Measurements from ENCODE around the gene TNF. TPM values are rescaled to one million over a fixed set of nuclear protein-coding genes. Genes with fewer than 3 reads are reported as not detected.
A peak's percentile ranks its signal among the peaks of the same experiment; 100 is the strongest.

The TNF gene
- total RNA-seq, 1 experiment from 2014 or later, result not detected

DNA sequence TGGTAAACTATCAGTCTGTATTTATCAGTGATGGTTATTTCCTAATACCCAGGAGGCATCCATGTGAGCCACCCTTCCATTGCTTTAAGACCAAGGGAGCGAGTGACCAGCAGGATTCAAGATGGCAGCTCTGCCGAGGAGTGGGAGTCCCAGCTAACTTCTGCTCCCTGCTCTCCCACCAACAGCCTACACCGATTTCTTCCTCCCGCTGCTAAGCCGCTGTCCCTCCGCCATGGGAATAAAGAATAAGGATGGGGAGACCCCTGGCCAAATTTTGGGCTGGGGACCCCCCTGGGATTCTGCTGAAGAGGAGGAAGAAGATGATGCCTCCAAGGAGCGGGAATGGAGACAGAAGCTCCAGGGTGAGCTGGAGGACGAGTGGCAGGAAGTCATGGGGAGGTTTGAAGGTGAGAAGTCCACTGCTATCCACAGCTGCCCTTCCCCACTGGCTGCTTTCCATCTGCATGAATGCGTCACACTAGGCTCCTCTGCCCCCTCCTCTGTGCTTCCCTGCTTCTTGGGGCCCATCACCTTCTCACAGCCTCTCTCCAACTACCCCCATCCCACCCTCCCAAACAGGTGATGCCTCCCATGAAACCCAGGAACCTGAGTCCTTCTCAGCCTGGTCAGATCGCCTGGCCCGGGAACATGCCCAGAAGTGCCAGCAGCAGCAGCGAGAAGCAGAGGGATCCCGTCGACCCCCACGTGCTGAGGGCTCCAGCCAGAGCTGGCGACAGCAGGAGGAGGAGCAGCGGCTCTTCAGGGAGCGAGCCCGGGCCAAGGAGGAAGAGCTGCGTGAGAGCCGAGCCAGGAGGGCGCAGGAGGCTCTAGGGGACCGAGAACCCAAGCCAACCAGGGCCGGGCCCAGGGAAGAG is 17.7 kb upstream of the TNF start:
- DNase-seq, result no peak
- H3K36me3 ChIP-seq (ENCODE audit: low read depth, low read length), result peaks cover 22% of the 10 kb centered on the region
- no peak overlapping the region for H3K4me2 ChIP-seq (ENCODE audit: low read length)
- H3K9me2 ChIP-seq (replicated peaks; ENCODE audit: low read length), result no peaks in the 10 kb centered on the region
- H3K4me3 ChIP-seq (ENCODE audit: low read length), result no peak overlapping the region
- H3F3A ChIP-seq (ENCODE audit: low read length, unreplicated experiment), result no peaks in the 10 kb centered on the region
- ChIA-PET CTCF (no interaction called here), POLR2A (ENCODE audit: unreplicated experiment) (no interaction called here)
- H3K9ac ChIP-seq (ENCODE audit: low read length), result no peak overlapping the region
- no peaks in the 10 kb centered on the region for H3K27me3 ChIP-seq (ENCODE audit: low read length)
- TSS peak; percentile 33 for BruUV-seq (replicated peaks)
- H4K20me1 ChIP-seq (ENCODE audit: low read length), result no peaks in the 10 kb centered on the region
- intact Hi-C loops (cut with micrococcal nuclease), result no loop called here
- TF ChIP-seq, protein P1, sequence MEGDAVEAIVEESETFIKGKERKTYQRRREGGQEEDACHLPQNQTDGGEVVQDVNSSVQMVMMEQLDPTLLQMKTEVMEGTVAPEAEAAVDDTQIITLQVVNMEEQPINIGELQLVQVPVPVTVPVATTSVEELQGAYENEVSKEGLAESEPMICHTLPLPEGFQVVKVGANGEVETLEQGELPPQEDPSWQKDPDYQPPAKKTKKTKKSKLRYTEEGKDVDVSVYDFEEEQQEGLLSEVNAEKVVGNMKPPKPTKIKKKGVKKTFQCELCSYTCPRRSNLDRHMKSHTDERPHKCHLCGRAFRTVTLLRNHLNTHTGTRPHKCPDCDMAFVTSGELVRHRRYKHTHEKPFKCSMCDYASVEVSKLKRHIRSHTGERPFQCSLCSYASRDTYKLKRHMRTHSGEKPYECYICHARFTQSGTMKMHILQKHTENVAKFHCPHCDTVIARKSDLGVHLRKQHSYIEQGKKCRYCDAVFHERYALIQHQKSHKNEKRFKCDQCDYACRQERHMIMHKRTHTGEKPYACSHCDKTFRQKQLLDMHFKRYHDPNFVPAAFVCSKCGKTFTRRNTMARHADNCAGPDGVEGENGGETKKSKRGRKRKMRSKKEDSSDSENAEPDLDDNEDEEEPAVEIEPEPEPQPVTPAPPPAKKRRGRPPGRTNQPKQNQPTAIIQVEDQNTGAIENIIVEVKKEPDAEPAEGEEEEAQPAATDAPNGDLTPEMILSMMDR (conservative IDR thresholded peaks at IDR 0.05; ENCODE audit: low read depth, low read length), result no peak
- TF ChIP-seq EZH2 (IDR thresholded peaks at IDR 0.05; ENCODE audit: low read length, unreplicated experiment), result no peak
- TF ChIP-seq EZH2phosphoT487 (IDR thresholded peaks at IDR 0.05; ENCODE audit: borderline replicate concordance, low read length), result no peak
- peaks cover 18% of the 10 kb centered on the region for H3K4me1 ChIP-seq (ENCODE audit: insufficient read depth, low read length)
- no peak overlapping the region for H2AFZ ChIP-seq (ENCODE audit: low read length)
- no peaks in the 10 kb centered on the region for H3K9me3 ChIP-seq (ENCODE audit: low read length)
- H3K27ac ChIP-seq (ENCODE audit: low read length), result no peak overlapping the region
- no peaks in the 10 kb centered on the region for H3K79me2 ChIP-seq (ENCODE audit: low read length)
- ATAC-seq, result no peak

DNA sequence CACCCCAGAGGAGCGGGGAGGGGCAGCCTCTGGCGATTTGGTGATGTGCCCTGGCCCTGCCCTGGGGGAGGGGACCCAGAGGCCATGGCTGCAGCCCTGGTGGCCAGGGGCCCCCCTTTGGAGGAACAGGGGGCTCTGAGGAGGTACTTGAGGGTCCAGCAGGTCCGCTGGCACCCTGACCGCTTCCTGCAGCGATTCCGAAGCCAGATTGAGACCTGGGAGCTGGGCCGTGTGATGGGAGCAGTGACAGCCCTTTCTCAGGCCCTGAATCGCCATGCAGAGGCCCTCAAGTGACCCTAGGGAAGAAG is 17.1 kb upstream of the TNF start:
- ATAC-seq, result no peak
- Histone ChIP-seq H3K9ac (ENCODE audit: low read length) (no peak overlapping the region), H3K27ac (ENCODE audit: low read length) (no peak overlapping the region), H3K79me2 (ENCODE audit: low read length) (no peaks in the 10 kb centered on the region), H3K36me3 (ENCODE audit: low read depth, low read length) (peaks cover 19% of the 10 kb centered on the region), H2AFZ (ENCODE audit: low read length) (no peak overlapping the region), H3K9me3 (ENCODE audit: low read length) (no peaks in the 10 kb centered on the region), H3K4me1 (ENCODE audit: insufficient read depth, low read length) (peaks cover 23% of the 10 kb centered on the region), H3K27me3 (ENCODE audit: low read length) (no peaks in the 10 kb centered on the region), H3F3A (ENCODE audit: low read length, unreplicated experiment) (no peaks in the 10 kb centered on the region), H3K4me2 (ENCODE audit: low read length) (no peak overlapping the region), H3K9me2 (replicated peaks; ENCODE audit: low read length) (no peaks in the 10 kb centered on the region), H3K4me3 (ENCODE audit: low read length) (no peak overlapping the region), H4K20me1 (ENCODE audit: low read length) (no peaks in the 10 kb centered on the region)
- no peak for DNase-seq
- intact Hi-C loops (cut with micrococcal nuclease), result no loop called here
- no peak for TF ChIP-seq EZH2phosphoT487 (IDR thresholded peaks at IDR 0.05; ENCODE audit: borderline replicate concordance, low read length)
- TF ChIP-seq, protein P1 (conservative IDR thresholded peaks at IDR 0.05; ENCODE audit: low read depth, low read length), result no peak
- TF ChIP-seq EZH2 (IDR thresholded peaks at IDR 0.05; ENCODE audit: low read length, unreplicated experiment), result no peak
- BruUV-seq (replicated peaks), result no TSS peak
- CTCF ChIA-PET, result no interaction called here
- POLR2A ChIA-PET (ENCODE audit: unreplicated experiment), result no interaction called here

All from PC-3 (cell line).